Nephron (organoid): Measurements from ENCODE around the gene SPECC1L.
"Not testable (repeated sequence)": the region's sequence is repeated elsewhere in the genome, so short reads cannot be mapped to it uniquely, and the experiment has no call there.

Source experiments
- H3K27ac Mint-ChIP-seq, 3 experiments: 2 replicates each; pipeline ENCODE4 v1.8.0; 2020; ENCODE audit warnings: mixed read lengths in 3 of 3, mild to moderate bottlenecking in 2 of 3, moderate library complexity in 1 of 3
- H3K27me3 Mint-ChIP-seq: 2 replicates; pipeline ENCODE4 v1.8.0; 2021; ENCODE audit warnings: low read depth, mild to moderate bottlenecking, moderate library complexity, mixed read lengths
- H3K36me3 Mint-ChIP-seq: 2 replicates; pipeline ENCODE4 v1.8.0; 2020; ENCODE audit warnings: low read depth, mixed read lengths
- H3K4me1 Mint-ChIP-seq: 2 replicates; pipeline ENCODE4 v1.8.0; 2020; ENCODE audit warnings: mixed read lengths
- H3K4me3 Mint-ChIP-seq, 3 experiments: 2 replicates each; pipeline ENCODE4 v1.8.0; 2020; ENCODE audit warnings: mild to moderate bottlenecking in 3 of 3, mixed read lengths in 3 of 3, moderate library complexity in 2 of 3
- H3K9me3 Mint-ChIP-seq: 2 replicates; pipeline ENCODE4 v1.8.0; 2020; ENCODE audit warnings: mixed read lengths
- CTCF ChIP-seq, 3 experiments: fragments of 200-600 bp; sonication (generic); IDR thresholded peaks; one replicate each; pipeline ENCODE4 v1.5.0; 2021; ENCODE audit warnings: antibody characterized with exemption in 3 of 3; ENCODE audit not compliant: unreplicated experiment in 3 of 3

Gene SPECC1L

GRCh38 chr22:24282401-24282800 is 11.8 kb downstream of the SPECC1L start:
- Mint-ChIP-seq H3K27ac (no peak overlapping the region), H3K4me1 (peaks cover 29% of the 10 kb centered on the region), H3K9me3 (no peaks in the 10 kb centered on the region), H3K4me3 (no peak overlapping the region), H3K27me3 (no peaks in the 10 kb centered on the region), H3K36me3 (peaks cover 15% of the 10 kb centered on the region)
- no peak for TF ChIP-seq CTCF (IDR thresholded peaks at IDR 0.05; ENCODE audit: unreplicated experiment in 3 of 3)

GRCh38 chr22:24284747-24285203 is 14.1 kb downstream of the SPECC1L start:
- no peaks in the 10 kb centered on the region for H3K9me3 Mint-ChIP-seq
- no peak overlapping the region for H3K4me3 Mint-ChIP-seq
- H3K27me3 Mint-ChIP-seq: no peaks in the 10 kb centered on the region
- peaks cover 13% of the 10 kb centered on the region for H3K36me3 Mint-ChIP-seq
- peaks cover 48% of the 10 kb centered on the region for H3K4me1 Mint-ChIP-seq
- no peak for TF ChIP-seq CTCF (IDR thresholded peaks at IDR 0.05; ENCODE audit: unreplicated experiment in 3 of 3)
- H3K27ac Mint-ChIP-seq: peak overlapping the region; percentile 5 to 8 (median 5)

DNA sequence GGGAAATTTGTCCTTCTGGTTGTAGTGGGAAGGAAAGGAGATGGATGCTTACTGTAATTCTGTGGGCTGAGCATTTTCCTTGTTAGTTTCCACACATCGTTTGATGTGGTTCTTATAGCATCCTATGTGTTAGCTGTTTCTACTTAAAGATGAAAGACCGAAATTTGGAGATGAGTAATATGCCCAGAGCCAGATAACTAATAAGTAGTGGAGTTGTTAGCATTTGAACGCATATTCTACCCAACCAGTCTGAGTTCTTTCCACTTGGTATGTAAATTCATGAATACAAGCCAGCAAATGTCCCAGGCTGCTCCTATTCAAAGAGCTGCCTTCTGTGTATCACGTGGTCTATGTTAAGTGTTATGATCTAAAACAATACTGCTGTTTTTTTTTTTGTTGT is 14.6 kb downstream of the SPECC1L start:
- no peak for TF ChIP-seq CTCF (IDR thresholded peaks at IDR 0.05; ENCODE audit: unreplicated experiment in 3 of 3)
- Mint-ChIP-seq H3K9me3 (no peaks in the 10 kb centered on the region), H3K4me1 (peaks cover 53% of the 10 kb centered on the region), H3K4me3 (no peak overlapping the region), H3K36me3 (peaks cover 13% of the 10 kb centered on the region), H3K27me3 (no peaks in the 10 kb centered on the region), H3K27ac (peak overlapping the region; percentile 5 to 8 (median 5))

- not testable (repeated sequence) for H3K27me3 Mint-ChIP-seq, H3K9me3 Mint-ChIP-seq, H3K4me3 Mint-ChIP-seq
- H3K27ac Mint-ChIP-seq: peak overlapping the region; percentile 12 to 76 (median 49)
- H3K36me3 Mint-ChIP-seq: peaks cover 15% of the 10 kb centered on the region
- H3K4me1 Mint-ChIP-seq: peaks cover 55% of the 10 kb centered on the region
Measured at GRCh38 chr22:24287212-24287611, 16.6 kb downstream of the SPECC1L start.

GRCh38 chr22:24287801-24288200 is 17.2 kb downstream of the SPECC1L start:
- not testable (repeated sequence) for H3K9me3 Mint-ChIP-seq, H3K27me3 Mint-ChIP-seq, H3K4me3 Mint-ChIP-seq
- Mint-ChIP-seq H3K36me3 (peaks cover 12% of the 10 kb centered on the region), H3K27ac (peak overlapping the region in 2 of 3 experiments; percentile 70 to 87), H3K4me1 (peaks cover 55% of the 10 kb centered on the region)

- H3K9me3 Mint-ChIP-seq: no peaks in the 10 kb centered on the region
- TF ChIP-seq CTCF (IDR thresholded peaks at IDR 0.05; ENCODE audit: unreplicated experiment in 3 of 3): no peak
- H3K4me3 Mint-ChIP-seq: peak overlapping the region in 1 of 3 experiments; percentile 29
- peak overlapping the region; percentile 65 to 76 (median 70) for H3K27ac Mint-ChIP-seq
- H3K36me3 Mint-ChIP-seq: peaks cover 8% of the 10 kb centered on the region
- peaks cover 55% of the 10 kb centered on the region for H3K4me1 Mint-ChIP-seq
- H3K27me3 Mint-ChIP-seq: no peaks in the 10 kb centered on the region
Measured at GRCh38 chr22:24289114-24289513, 18.5 kb downstream of the SPECC1L start.

GRCh38 chr22:24289741-24290163 is 19.1 kb downstream of the SPECC1L start:
- Mint-ChIP-seq H3K27ac (peak overlapping the region; percentile 56 to 70 (median 69)), H3K4me3 (no peak overlapping the region), H3K9me3 (no peaks in the 10 kb centered on the region), H3K36me3 (peaks cover 8% of the 10 kb centered on the region), H3K27me3 (no peaks in the 10 kb centered on the region), H3K4me1 (peaks cover 52% of the 10 kb centered on the region)
- no peak for TF ChIP-seq CTCF (IDR thresholded peaks at IDR 0.05; ENCODE audit: unreplicated experiment in 3 of 3)
